ENCODE results near the gene LETM1. TPM values are rescaled to one million over a fixed set of nuclear protein-coding genes. Genes with fewer than 3 reads are reported as not detected.
A peak's percentile ranks its signal among the peaks of the same experiment; 100 is the strongest.

LETM1 gene
- total RNA-seq, 3 donors from 2014 or later, result 31.0 to 42.9 (median 32.5) TPM

DNA sequence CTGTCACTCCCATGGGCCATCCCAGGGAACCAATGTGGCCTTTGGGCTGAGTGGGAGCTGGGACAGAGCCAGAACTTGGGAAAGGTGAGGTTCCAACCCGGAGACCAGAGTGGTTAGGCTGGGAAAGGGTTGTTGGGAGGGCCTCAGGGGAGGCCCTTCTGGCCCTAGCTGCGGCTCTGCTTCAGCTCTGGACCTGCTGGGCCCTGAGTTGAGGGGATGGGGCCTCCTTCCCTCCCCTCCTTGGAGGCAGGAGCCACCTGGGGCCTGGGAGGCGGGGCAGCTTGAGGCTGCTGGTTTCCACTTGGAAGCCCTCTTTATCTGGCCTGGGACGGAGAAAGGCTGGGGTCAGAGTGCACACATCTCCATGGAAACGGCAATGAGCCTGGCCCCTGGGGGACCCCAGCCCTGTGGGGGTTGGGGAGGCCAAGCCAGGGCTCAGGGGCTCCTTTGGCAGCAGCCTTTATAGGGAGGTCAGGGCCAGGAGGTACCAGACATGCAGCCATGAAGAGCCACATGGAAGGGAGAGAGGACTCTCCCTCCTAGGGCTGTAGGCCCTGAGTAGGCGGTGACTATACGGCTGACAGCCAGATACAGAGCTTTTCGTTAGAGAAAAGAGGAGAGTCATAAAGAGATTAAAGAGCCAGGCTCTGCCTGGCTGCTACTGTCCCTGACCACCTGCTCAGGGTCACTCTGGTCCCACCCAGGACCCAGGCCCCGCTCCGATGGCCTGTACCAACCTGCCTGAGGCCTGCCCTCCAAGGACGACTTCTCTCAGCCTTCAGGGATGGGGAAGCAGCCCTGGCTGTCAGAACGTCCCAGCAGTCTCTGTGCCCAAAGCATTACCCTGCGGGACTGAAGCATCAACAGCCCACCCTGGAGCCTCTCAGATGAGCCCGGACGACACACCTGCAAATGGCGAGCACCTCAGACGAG, 8.4 kb upstream of the LETM1 start:
- Histone ChIP-seq H3K9me3 (no peaks in the 10 kb centered on the region), H3K27ac (no peak overlapping the region), H3K36me3 (no peaks in the 10 kb centered on the region), H3K27me3 (no peaks in the 10 kb centered on the region), H3K4me3 (no peak overlapping the region), H3K4me1 (peaks cover 0 to 8% of the 10 kb centered on the region in 2 donors)
- no peak for DNase-seq (ENCODE audit: low spot score in 2 of 2)
- TF ChIP-seq, protein P1, sequence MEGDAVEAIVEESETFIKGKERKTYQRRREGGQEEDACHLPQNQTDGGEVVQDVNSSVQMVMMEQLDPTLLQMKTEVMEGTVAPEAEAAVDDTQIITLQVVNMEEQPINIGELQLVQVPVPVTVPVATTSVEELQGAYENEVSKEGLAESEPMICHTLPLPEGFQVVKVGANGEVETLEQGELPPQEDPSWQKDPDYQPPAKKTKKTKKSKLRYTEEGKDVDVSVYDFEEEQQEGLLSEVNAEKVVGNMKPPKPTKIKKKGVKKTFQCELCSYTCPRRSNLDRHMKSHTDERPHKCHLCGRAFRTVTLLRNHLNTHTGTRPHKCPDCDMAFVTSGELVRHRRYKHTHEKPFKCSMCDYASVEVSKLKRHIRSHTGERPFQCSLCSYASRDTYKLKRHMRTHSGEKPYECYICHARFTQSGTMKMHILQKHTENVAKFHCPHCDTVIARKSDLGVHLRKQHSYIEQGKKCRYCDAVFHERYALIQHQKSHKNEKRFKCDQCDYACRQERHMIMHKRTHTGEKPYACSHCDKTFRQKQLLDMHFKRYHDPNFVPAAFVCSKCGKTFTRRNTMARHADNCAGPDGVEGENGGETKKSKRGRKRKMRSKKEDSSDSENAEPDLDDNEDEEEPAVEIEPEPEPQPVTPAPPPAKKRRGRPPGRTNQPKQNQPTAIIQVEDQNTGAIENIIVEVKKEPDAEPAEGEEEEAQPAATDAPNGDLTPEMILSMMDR (IDR thresholded peaks at IDR 0.05), result no peak
- TF ChIP-seq POLR2AphosphoS5 (IDR thresholded peaks at IDR 0.05) (no peak), POLR2A (IDR thresholded peaks at IDR 0.05) (no peak)
- intact Hi-C loops (cut with DNase I; ENCODE audit: low total_unique reads), result no loop called here

DNA sequence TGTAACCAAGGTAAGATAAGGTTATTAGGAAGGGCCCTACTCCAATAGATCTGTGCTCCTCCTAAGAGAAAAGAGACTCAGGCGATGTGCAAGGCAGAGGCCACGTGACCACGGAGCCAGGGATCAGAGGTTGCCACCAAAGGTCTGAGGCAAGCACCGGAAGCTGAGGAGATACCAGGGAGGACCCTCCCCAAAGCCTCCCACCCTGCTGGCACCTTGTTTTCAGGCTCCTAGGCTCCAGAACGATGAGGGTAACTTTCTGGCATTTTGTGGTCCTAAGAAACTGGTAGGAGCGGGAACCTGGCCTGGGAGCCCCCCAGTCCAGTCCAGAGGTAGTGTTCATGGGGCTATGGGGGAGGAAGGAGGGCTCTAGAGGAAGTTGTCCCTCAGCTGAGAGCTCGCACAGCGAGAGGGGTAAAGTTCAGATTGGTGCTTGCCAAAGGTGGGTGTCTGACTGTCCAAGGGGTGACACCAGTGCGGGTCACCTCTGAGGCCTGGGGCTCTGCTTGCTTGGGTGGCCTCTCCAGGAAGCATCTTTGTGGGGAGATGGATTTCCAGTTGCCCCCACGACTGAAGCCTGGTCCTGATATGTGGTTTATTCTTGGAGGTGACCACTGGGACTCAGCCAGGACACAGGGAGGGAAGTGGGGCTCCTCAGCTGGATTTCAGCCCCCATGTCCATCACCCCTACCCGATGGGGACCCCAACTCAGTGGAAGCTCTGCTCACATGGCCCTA, 7.5 kb upstream of the LETM1 start:
- Histone ChIP-seq H3K27ac (no peak overlapping the region), H3K4me3 (no peak overlapping the region), H3K4me1 (peaks cover 0 to 8% of the 10 kb centered on the region in 2 donors), H3K36me3 (no peaks in the 10 kb centered on the region), H3K9me3 (no peaks in the 10 kb centered on the region), H3K27me3 (no peaks in the 10 kb centered on the region)
- TF ChIP-seq POLR2AphosphoS5 (IDR thresholded peaks at IDR 0.05) (no peak), POLR2A (IDR thresholded peaks at IDR 0.05) (no peak)
- TF ChIP-seq, protein P1 (IDR thresholded peaks at IDR 0.05), result no peak
- no peak for DNase-seq (ENCODE audit: low spot score in 2 of 2)
- intact Hi-C loops (cut with DNase I; ENCODE audit: low total_unique reads), result no loop called here

DNA sequence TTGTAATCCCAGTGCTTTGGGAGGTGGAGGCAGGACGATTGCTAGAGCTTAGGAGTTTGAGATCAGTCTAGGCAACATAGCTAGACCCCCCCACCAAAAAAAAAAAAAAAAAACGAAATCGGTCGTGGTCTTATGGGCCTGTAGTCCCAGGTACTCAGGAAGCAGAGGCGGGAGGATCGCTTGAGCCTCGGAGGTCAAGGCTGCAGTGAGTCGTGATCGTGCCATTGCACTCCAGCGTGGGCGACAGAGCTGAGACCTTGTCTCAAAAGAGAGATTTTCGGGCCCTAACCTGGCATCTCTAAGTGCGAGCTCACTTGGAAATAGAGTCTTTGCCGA, 7.0 kb upstream of the LETM1 start:
- H3K4me1 ChIP-seq, result peaks cover 0 to 8% of the 10 kb centered on the region in 2 donors
- intact Hi-C loops (cut with DNase I; ENCODE audit: low total_unique reads), result no loop called here
- DNase-seq (ENCODE audit: low spot score in 2 of 2), result no peak
- peak overlapping the region in 1 of 3 donors; percentile 65 for H3K4me3 ChIP-seq
- no peaks in the 10 kb centered on the region for H3K36me3 ChIP-seq
- H3K27me3 ChIP-seq, result no peaks in the 10 kb centered on the region
- H3K27ac ChIP-seq, result no peak overlapping the region
- no peaks in the 10 kb centered on the region for H3K9me3 ChIP-seq
- TF ChIP-seq POLR2AphosphoS5 (IDR thresholded peaks at IDR 0.05) (no peak), POLR2A (IDR thresholded peaks at IDR 0.05) (no peak)

GRCh38 chr4:1862055-1862911, 6.3 kb upstream of the LETM1 start:
- H3K4me3 ChIP-seq, result peak overlapping the region in 2 of 3 donors; percentile 46 to 65
- TF ChIP-seq POLR2A (IDR thresholded peaks at IDR 0.05) (no peak), POLR2AphosphoS5 (IDR thresholded peaks at IDR 0.05) (no peak)
- TF ChIP-seq, protein P1 (IDR thresholded peaks at IDR 0.05), result no peak

DNA sequence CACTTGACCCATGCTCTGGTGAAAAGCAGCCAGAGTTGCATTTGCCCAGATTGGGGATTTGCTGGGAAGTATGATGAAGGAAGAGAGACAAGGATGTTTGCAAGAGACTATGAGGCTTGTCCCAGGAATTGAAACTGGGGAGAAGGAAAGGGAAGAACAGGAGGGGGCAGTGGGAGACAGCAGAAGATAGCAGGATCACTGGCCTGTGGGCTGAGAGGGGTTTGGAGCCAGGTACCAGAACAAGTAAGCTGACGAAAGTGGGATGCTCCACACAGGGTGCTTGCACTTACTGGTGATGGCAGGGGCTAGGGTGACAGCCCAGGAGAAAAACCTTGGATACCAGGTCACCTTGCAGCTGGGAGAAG, 3.4 kb upstream of the LETM1 start:
- Histone ChIP-seq H3K36me3 (no peaks in the 10 kb centered on the region), H3K27me3 (no peaks in the 10 kb centered on the region), H3K9me3 (no peaks in the 10 kb centered on the region), H3K4me1 (peaks cover 0 to 8% of the 10 kb centered on the region in 2 donors), H3K27ac (no peak overlapping the region), H3K4me3 (no peak overlapping the region)
- TF ChIP-seq, protein P1 (IDR thresholded peaks at IDR 0.05), result no peak
- TF ChIP-seq POLR2A (IDR thresholded peaks at IDR 0.05) (no peak), POLR2AphosphoS5 (IDR thresholded peaks at IDR 0.05) (no peak)
- intact Hi-C loops (cut with DNase I; ENCODE audit: low total_unique reads), result no loop called here
- no peak for DNase-seq (ENCODE audit: low spot score in 2 of 2)

More at GRCh38 chr4:1862055-1862911, 6.3 kb upstream of the LETM1 start:
- H3K27ac ChIP-seq, result no peak overlapping the region
- H3K27me3 ChIP-seq, result no peaks in the 10 kb centered on the region
- intact Hi-C loops (cut with DNase I; ENCODE audit: low total_unique reads), result no loop called here
- H3K4me1 ChIP-seq, result peaks cover 0 to 8% of the 10 kb centered on the region in 2 donors
- no peaks in the 10 kb centered on the region for H3K9me3 ChIP-seq
- no peaks in the 10 kb centered on the region for H3K36me3 ChIP-seq
- DNase-seq (ENCODE audit: low spot score in 2 of 2), result no peak
